ENCODE results near the gene TGFB1. TPM values are rescaled to one million over a fixed set of nuclear protein-coding genes. Genes with fewer than 3 reads are reported as not detected.

Gene TGFB1
- total and polyA plus RNA-seq, 7 donors: 2.8 to 10.8 (median 9.5) TPM

GRCh38 chr19:41366089-41366488 is 12.4 kb upstream of the TGFB1 start:
- Histone ChIP-seq H3K9me3 (no peaks in the 10 kb centered on the region), H3K27me3 (ENCODE audit: insufficient read depth in 3 of 3, low read length in 2 of 3) (no peaks in the 10 kb centered on the region), H3K36me3 (ENCODE audit: insufficient read depth in 1 of 2, low read depth in 1 of 2) (no peaks in the 10 kb centered on the region), H3K4me3 (no peak overlapping the region), H3K27ac (no peak overlapping the region), H3K4me1 (peaks cover 7% of the 10 kb centered on the region)
- intact Hi-C loops (cut with DNase I): no loop called here
- no peak for TF ChIP-seq CTCF (IDR thresholded peaks at IDR 0.05)
- WGBS, 3 donors: 92 to 100% (median 92%) methylated on average over 1 of the region's 1 CpG
- DNase-seq: no peak
- ATAC-seq: no peak

- no peaks in the 10 kb centered on the region for H3K27me3 ChIP-seq (ENCODE audit: insufficient read depth in 3 of 3, low read length in 2 of 3)
- intact Hi-C loops (cut with DNase I): no loop called here
- H3K4me3 ChIP-seq: peak overlapping the region; percentile 80
- TF ChIP-seq CTCF (IDR thresholded peaks at IDR 0.05): no peak
- H3K27ac ChIP-seq: peak overlapping the region; percentile 93
- peaks cover 7% of the 10 kb centered on the region for H3K4me1 ChIP-seq
- 76 to 79% (median 78%) methylated on average over 14 of the region's 14 CpGs for WGBS, 3 donors
- ATAC-seq (no peak), DNase-seq (no peak)
- H3K9me3 ChIP-seq: no peaks in the 10 kb centered on the region
- no peaks in the 10 kb centered on the region for H3K36me3 ChIP-seq (ENCODE audit: insufficient read depth in 1 of 2, low read depth in 1 of 2)
These were observed 11.0 kb upstream of the TGFB1 start for GRCh38 chr19:41364524-41365391.

GRCh38 chr19:41363753-41364523 is 10.2 kb upstream of the TGFB1 start, which contains the start of gene B9D2:
Gene B9D2 (minus strand): TSS chr19:41364149. CDS start chr19:41363519, 630 bp downstream.
- peak within 1 kb of the TSS; percentile 93 for H3K27ac ChIP-seq
- peak within 1 kb of the TSS; percentile 80 for H3K4me3 ChIP-seq
- peaks cover 7% of the 10 kb centered on the region for H3K4me1 ChIP-seq
- H3K36me3 ChIP-seq (ENCODE audit: insufficient read depth in 1 of 2, low read depth in 1 of 2): no peaks in the 10 kb centered on the region
- WGBS, 3 donors: 0 to 1% (median 0%) methylated on average over 56 of the region's 56 CpGs
- no peaks in the 10 kb centered on the region for H3K27me3 ChIP-seq (ENCODE audit: insufficient read depth in 3 of 3, low read length in 2 of 3)
- peak; percentile 98 to 99 for DNase-seq
- intact Hi-C loops (cut with DNase I): no loop called here
- no peaks in the 10 kb centered on the region for H3K9me3 ChIP-seq
- peak; percentile 96 to 98 (median 98) for ATAC-seq
- TF ChIP-seq CTCF (IDR thresholded peaks at IDR 0.05): no peak

- ATAC-seq (no peak), DNase-seq (peak in 1 of 2 donors; percentile 50)
- 46 to 48% (median 46%) methylated on average over 6 of the region's 6 CpGs for WGBS, 3 donors
- no peaks in the 10 kb centered on the region for H3K27me3 ChIP-seq (ENCODE audit: insufficient read depth in 3 of 3, low read length in 2 of 3)
- peak overlapping the region; percentile 80 for H3K4me3 ChIP-seq
- H3K9me3 ChIP-seq: no peaks in the 10 kb centered on the region
- peak overlapping the region; percentile 93 for H3K27ac ChIP-seq
- intact Hi-C loops (cut with DNase I): no loop called here
- H3K4me1 ChIP-seq: peaks cover 7% of the 10 kb centered on the region
- no peak for TF ChIP-seq CTCF (IDR thresholded peaks at IDR 0.05)
- no peaks in the 10 kb centered on the region for H3K36me3 ChIP-seq (ENCODE audit: insufficient read depth in 1 of 2, low read depth in 1 of 2)
These were observed 9.6 kb upstream of the TGFB1 start for GRCh38 chr19:41363371-41363752.

Measured in psoas muscle (tissue), 8 donors.